Neural progenitor cell (in vitro differentiated cells): ENCODE data around the gene RHNO1. TPM values are rescaled to one million over a fixed set of nuclear protein-coding genes. Genes with fewer than 3 reads are reported as not detected.
A peak's percentile ranks its signal among the peaks of the same experiment; 100 is the strongest.

Experiments
- DNase-seq: peaks from one replicate; pipeline ENCODE4 v3.0.0-alpha.2; 2016; ENCODE audit warnings: low spot score
- H2AFZ ChIP-seq: fragments of 200-600 bp; sonication (generic); replicated peaks from 2 replicates; pipeline ENCODE4 v1.6.1; 2016; ENCODE audit warnings: antibody characterized with exemption
- H3F3A ChIP-seq: fragments of 200-600 bp; sonication (generic); 2 replicates; pipeline ENCODE4 v1.6.1; 2016; ENCODE audit warnings: antibody characterized with exemption, low read depth
- H3K27ac ChIP-seq: fragments of 200-600 bp; sonication (generic); 2 replicates; pipeline ENCODE4 v1.5.1; 2016; ENCODE audit warnings: mild to moderate bottlenecking
- H3K27me3 ChIP-seq: fragments of 200-600 bp; sonication (generic); 2 replicates; pipeline ENCODE4 v1.6.1; 2016; ENCODE audit warnings: mild to moderate bottlenecking, moderate library complexity
- H3K36me3 ChIP-seq: fragments of 200-600 bp; sonication (generic); 2 replicates; pipeline ENCODE4 v1.5.1; 2016
- H3K4me1 ChIP-seq: fragments of 200-600 bp; sonication (generic); 2 replicates; pipeline ENCODE4 v1.6.1; 2016; ENCODE audit warnings: mixed run types
- H3K4me2 ChIP-seq: fragments of 200-600 bp; sonication (generic); 2 replicates; pipeline ENCODE4 v1.6.1; 2016
- H3K4me3 ChIP-seq: fragments of 200-600 bp; sonication (generic); 2 replicates; pipeline ENCODE4 v1.5.1; 2016
- H3K79me2 ChIP-seq: fragments of 200-600 bp; sonication (generic); 2 replicates; pipeline ENCODE4 v1.6.1; 2016; ENCODE audit warnings: low read depth
- H3K9ac ChIP-seq: fragments of 200-600 bp; sonication (generic); 2 replicates; pipeline ENCODE4 v1.6.1; 2016
- H3K9me3 ChIP-seq: fragments of 200-600 bp; sonication (generic); 2 replicates; pipeline ENCODE4 v1.5.1; 2016; ENCODE audit warnings: low read depth
- H4K20me1 ChIP-seq: fragments of 200-600 bp; sonication (generic); 2 replicates; pipeline ENCODE4 v1.6.1; 2016; ENCODE audit warnings: low read depth
- H3K27ac Mint-ChIP-seq: 3 replicates; pipeline ENCODE4 v1.8.0; 2021; ENCODE audit warnings: mixed read lengths
- H3K27me3 Mint-ChIP-seq: 2 replicates; pipeline ENCODE4 v1.8.0; 2022; ENCODE audit warnings: low read depth, mild to moderate bottlenecking, inconsistent platforms, moderate library complexity, mixed read lengths; ENCODE audit not compliant: insufficient read depth
- H3K36me3 Mint-ChIP-seq: 3 replicates; pipeline ENCODE4 v1.8.0; 2021; ENCODE audit warnings: mixed read lengths
- H3K4me1 Mint-ChIP-seq: 3 replicates; pipeline ENCODE4 v1.8.0; 2021; ENCODE audit warnings: mixed read lengths
- H3K4me3 Mint-ChIP-seq: 3 replicates; pipeline ENCODE4 v1.8.0; 2021; ENCODE audit warnings: mild to moderate bottlenecking, moderate library complexity, mixed read lengths
- H3K9me3 Mint-ChIP-seq: 3 replicates; pipeline ENCODE4 v1.8.0; 2020; ENCODE audit warnings: mixed read lengths
- EZH2 ChIP-seq: fragments of 200-600 bp; sonication (generic); IDR thresholded peaks from 2 replicates; pipeline ENCODE4 v1.6.1; 2017; ENCODE audit warnings: antibody characterized with exemption, mild to moderate bottlenecking, moderate library complexity
- EZH2phosphoT487 ChIP-seq: fragments of 200-600 bp; sonication (generic); IDR thresholded peaks from 2 replicates; pipeline ENCODE4 v1.6.1; 2017; ENCODE audit warnings: antibody characterized with exemption
- total RNA-seq: library from RNA; depleted of rRNA; stranded (reverse); fragments of >200 nt; gene quantifications from 2 replicates; pipeline ENCODE4 v1.2.3, GENCODE V29; 2015; ENCODE audit warnings: low replicate concordance
- TF ChIP-seq, protein P1 (sequence below): fragments of 200-600 bp; sonication (generic); IDR thresholded peaks from 2 replicates; pipeline ENCODE4 v1.5.1; 2017; ENCODE audit warnings: antibody characterized with exemption, mild to moderate bottlenecking

The RHNO1 gene
- total RNA-seq, 1 donor from 2014 or later: 140 TPM

- peak overlapping the region; percentile 84 for H3K4me3 Mint-ChIP-seq
- H3K27me3 ChIP-seq: no peaks in the 10 kb centered on the region
- H3K27ac Mint-ChIP-seq: peak overlapping the region; percentile 1
- TF ChIP-seq EZH2 (no peak), EZH2phosphoT487 (no peak)
- TF ChIP-seq, protein P1, sequence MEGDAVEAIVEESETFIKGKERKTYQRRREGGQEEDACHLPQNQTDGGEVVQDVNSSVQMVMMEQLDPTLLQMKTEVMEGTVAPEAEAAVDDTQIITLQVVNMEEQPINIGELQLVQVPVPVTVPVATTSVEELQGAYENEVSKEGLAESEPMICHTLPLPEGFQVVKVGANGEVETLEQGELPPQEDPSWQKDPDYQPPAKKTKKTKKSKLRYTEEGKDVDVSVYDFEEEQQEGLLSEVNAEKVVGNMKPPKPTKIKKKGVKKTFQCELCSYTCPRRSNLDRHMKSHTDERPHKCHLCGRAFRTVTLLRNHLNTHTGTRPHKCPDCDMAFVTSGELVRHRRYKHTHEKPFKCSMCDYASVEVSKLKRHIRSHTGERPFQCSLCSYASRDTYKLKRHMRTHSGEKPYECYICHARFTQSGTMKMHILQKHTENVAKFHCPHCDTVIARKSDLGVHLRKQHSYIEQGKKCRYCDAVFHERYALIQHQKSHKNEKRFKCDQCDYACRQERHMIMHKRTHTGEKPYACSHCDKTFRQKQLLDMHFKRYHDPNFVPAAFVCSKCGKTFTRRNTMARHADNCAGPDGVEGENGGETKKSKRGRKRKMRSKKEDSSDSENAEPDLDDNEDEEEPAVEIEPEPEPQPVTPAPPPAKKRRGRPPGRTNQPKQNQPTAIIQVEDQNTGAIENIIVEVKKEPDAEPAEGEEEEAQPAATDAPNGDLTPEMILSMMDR: no peak
- peaks cover 31% of the 10 kb centered on the region for H3K4me1 Mint-ChIP-seq
- no peaks in the 10 kb centered on the region for H3K9me3 ChIP-seq
- H3K4me2 ChIP-seq: peak overlapping the region; percentile 89
- no peaks in the 10 kb centered on the region for H3K27me3 Mint-ChIP-seq
- peaks cover 44% of the 10 kb centered on the region for H4K20me1 ChIP-seq
- peak overlapping the region; percentile 2 for H3K27ac ChIP-seq
- peaks cover 10% of the 10 kb centered on the region for H3K36me3 ChIP-seq
- H3K36me3 Mint-ChIP-seq: peaks cover 9% of the 10 kb centered on the region
- peak overlapping the region; percentile 42 for H3K9ac ChIP-seq
- peaks cover 28% of the 10 kb centered on the region for H3F3A ChIP-seq
- H3K4me1 ChIP-seq: peaks cover 26% of the 10 kb centered on the region
- H3K79me2 ChIP-seq: peaks cover 98% of the 10 kb centered on the region
- no peak for DNase-seq
- H3K9me3 Mint-ChIP-seq: no peaks in the 10 kb centered on the region
- peak overlapping the region; percentile 84 for H3K4me3 ChIP-seq
- H2AFZ ChIP-seq: peak overlapping the region; percentile 80
Measured at GRCh38 chr12:2876431-2877046, 484 bp upstream of the RHNO1 start.

- peak overlapping the region; percentile 89 for H3K4me2 ChIP-seq
- no peaks in the 10 kb centered on the region for H3K36me3 ChIP-seq
- peak overlapping the region; percentile 70 for H3K27ac ChIP-seq
- H3K9ac ChIP-seq: peak overlapping the region; percentile 68
- TF ChIP-seq EZH2: no peak
- no peak for TF ChIP-seq EZH2phosphoT487
- TF ChIP-seq, protein P1: no peak
- peaks cover 31% of the 10 kb centered on the region for H3K4me1 Mint-ChIP-seq
- H3K4me3 Mint-ChIP-seq: peak overlapping the region; percentile 99
- H3K27ac Mint-ChIP-seq: peak overlapping the region; percentile 94
- H3K9me3 Mint-ChIP-seq: no peaks in the 10 kb centered on the region
- H3K79me2 ChIP-seq: peaks cover 99% of the 10 kb centered on the region
- peaks cover 8% of the 10 kb centered on the region for H3K36me3 Mint-ChIP-seq
- H2AFZ ChIP-seq: no peak overlapping the region
- peak overlapping the region; percentile 84 for H3K4me3 ChIP-seq
- H3K4me1 ChIP-seq: peaks cover 26% of the 10 kb centered on the region
- H3K9me3 ChIP-seq: no peaks in the 10 kb centered on the region
- H3K27me3 Mint-ChIP-seq: no peaks in the 10 kb centered on the region
- DNase-seq: peak; percentile 78
- peaks cover 58% of the 10 kb centered on the region for H4K20me1 ChIP-seq
- no peaks in the 10 kb centered on the region for H3K27me3 ChIP-seq
- H3F3A ChIP-seq: peaks cover 40% of the 10 kb centered on the region
Measured at GRCh38 chr12:2877953-2878732, 1.1 kb downstream of the RHNO1 start.

DNA sequence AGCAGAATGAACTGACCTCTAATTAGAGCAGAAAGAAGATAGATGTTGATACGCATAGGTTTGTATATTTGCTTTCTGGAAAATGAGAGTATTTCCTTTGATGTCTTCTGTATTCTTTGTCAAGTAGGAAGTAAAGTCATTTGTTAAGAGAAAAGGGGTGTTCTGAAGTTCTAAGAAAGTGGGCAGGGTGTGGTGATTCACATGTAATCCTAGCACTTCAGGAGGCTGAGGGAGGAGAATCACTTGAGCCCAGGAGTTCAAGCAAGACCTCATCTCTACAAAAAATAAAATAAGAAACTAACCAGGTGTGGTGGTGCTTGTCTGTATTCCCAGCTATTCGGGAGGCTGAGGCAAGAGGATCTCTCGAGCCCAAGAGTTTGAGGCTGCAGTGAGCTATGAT, 2.8 kb downstream of the RHNO1 start:
- Histone ChIP-seq H4K20me1 (peaks cover 64% of the 10 kb centered on the region), H2AFZ (no peak overlapping the region), H3K4me3 (no peak overlapping the region), H3F3A (peaks cover 53% of the 10 kb centered on the region), H3K27ac (no peak overlapping the region), H3K79me2 (peaks cover 99% of the 10 kb centered on the region), H3K9ac (no peak overlapping the region), H3K27me3 (no peaks in the 10 kb centered on the region), H3K36me3 (no peaks in the 10 kb centered on the region), H3K9me3 (no peaks in the 10 kb centered on the region), H3K4me2 (peak overlapping the region; percentile 89), H3K4me1 (peaks cover 26% of the 10 kb centered on the region)
- DNase-seq: no peak
- H3K27ac Mint-ChIP-seq: no peak overlapping the region
- no peak overlapping the region for H3K4me3 Mint-ChIP-seq
- TF ChIP-seq EZH2phosphoT487: no peak
- TF ChIP-seq, protein P1: no peak
- TF ChIP-seq EZH2: no peak
- H3K36me3 Mint-ChIP-seq: peaks cover 11% of the 10 kb centered on the region
- H3K9me3 Mint-ChIP-seq: no peaks in the 10 kb centered on the region
- H3K27me3 Mint-ChIP-seq: no peaks in the 10 kb centered on the region
- peaks cover 33% of the 10 kb centered on the region for H3K4me1 Mint-ChIP-seq
